8988T (cell line): Measurements from ENCODE around the gene TMOD2.
"Not testable (repeated sequence)": the region's sequence is repeated elsewhere in the genome, so short reads cannot be mapped to it uniquely, and the experiment has no call there.

Experiments used
- DNase-seq: peaks from one replicate; pipeline ENCODE4 v3.0.0; 2011

Gene TMOD2

DNA sequence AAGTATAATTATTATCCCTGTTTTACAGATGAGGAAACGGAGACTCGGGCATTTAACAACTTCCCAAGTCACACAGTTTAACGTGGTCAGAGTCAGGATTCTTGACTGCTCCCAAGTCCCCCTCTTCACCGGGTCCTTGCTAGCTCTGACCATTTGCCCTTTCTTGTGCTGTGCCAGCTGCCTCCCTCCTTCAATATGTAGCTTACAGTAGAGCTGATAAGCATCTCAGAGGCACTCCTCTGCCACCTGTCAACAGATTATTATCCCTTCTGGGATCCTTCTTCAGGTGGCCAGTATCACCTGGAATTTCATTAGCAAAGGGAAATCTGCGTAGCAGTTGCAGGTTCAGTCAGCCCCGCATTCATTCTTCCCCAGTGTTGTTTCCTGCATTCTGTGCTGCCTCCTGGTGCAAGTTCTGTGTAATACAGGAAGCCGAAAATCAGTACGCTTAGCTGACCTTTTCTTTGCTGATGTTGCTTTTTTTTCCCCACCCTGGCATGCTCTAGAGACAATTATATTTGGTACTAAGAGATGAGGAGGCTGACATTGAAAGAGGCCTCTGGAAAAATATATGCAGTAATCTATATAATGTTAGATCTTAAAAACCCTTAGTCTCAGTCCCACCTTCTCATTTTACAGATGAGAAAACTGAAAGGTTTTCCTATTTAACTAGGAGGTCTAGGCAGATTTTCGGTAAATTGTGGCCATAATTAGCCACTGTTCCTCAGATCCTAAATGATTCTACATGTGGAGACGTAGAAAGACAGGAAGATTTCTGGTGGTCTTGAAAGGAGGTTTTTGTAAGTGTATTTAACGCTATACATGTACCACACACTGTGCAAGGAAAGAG lies 24.8 kb downstream of the TMOD2 start:
- DNase-seq, result no peak

DNA sequence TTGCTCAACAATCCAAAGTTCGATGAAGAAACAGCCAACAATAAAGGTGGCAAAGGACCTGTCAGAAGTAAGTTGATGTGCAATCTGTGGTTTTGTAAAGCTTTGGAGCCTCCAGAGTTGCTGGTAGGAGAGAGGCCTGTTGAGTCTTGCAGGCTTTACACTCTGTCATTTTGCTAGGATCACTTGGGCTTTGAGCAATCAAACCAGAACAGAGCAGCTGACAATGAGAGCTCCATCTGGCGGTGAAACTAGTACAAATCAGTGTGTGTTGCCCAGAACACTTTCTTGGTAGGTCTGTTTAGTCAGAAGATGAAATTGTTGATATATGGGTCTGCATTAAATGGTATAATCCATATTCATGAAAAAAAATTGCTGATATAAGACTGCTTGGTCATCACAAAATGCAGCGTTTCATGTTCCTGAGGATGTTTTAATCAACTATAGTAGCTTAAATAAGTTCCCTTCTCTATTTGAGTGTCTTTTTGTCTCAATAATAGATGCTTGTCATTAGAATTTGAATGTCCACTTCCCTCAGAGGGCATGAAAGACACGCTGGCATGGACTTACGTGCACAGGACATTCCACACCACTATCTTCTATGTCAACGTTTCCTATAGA lies 25.7 kb downstream of the TMOD2 start:
- DNase-seq, result no peak

DNA sequence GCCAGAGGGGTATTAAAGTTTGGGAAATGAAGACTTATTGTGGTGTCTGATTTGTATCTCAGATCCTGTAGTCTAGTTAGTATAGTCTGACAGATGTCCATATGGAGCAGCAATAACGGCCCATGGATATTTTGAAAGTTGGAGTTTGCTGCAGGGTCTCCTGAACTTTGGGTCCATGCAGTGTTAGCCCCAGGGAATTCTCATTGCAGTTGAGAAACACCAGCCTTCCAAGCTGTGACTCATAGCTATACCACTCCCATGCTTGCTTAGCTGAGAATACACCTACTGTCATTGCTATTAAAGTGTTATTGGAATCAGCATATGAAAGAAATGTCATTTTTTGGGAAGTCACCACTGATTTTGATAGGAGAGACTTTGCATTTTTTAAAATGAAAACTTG lies 29.2 kb downstream of the TMOD2 start:
- no peak for DNase-seq

DNA sequence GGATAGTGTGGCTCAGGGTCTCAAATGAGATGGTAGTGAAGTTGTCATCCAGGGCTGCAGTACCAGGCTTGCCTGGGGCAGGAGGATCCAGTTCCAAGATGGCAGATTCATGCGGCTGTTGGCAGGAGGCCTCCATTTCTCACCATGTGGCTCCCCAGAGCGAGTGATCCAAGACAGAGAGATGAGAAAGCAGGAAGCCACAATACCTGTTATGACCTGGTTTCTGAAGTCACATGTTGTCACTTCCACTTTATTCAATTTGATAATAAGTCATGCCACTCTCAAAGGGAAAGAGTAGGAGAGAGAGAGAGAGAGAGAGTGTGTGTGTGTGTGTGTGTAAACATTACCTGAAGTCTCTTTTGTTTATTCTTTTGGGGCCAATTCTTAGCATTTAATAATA lies 30.1 kb downstream of the TMOD2 start:
- DNase-seq, result no peak

DNA sequence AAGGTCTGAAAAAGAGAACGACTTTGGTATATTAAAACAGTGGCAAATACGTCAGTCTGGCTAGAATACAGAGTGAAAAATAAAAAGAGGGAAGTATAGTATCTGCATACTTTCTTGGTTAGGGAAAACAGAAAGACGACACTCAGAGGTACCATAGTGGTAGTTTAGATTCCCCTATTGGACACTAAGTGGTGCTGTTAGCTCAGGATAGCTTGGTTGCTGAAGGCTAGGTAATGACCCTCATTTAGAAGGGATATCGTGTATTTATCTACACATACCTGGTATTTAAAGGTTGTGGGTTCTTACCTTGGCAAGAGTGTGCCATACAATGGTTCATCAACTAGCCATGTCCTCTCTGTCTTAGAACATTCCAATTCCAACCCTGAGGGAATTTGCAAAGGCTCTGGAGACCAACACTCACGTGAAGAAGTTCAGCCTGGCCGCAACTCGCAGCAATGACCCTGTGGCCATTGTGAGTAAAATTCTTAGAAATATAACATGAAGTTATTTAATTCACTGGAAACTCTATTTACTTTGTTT lies 31.0 kb downstream of the TMOD2 start:
- DNase-seq, result no peak

DNA sequence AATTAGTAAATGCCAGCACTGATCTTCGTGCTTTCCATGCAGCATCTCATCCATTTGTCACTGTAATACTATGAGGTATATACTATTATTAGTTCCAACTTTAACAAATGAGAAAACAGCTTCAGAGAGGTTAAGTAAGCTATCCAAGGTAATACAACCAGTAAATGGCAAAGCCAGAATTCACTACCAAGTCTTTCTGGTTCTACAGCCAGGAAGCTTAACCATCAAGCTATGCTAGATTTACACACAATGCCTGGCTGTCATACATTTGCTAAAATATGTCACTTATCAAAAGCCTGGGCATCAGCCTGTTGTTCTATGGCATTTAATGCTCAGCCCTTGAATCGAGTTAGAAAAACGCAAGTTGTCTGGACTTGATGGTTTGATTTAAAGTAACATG lies 32.6 kb downstream of the TMOD2 start:
- DNase-seq, result no peak

DNA sequence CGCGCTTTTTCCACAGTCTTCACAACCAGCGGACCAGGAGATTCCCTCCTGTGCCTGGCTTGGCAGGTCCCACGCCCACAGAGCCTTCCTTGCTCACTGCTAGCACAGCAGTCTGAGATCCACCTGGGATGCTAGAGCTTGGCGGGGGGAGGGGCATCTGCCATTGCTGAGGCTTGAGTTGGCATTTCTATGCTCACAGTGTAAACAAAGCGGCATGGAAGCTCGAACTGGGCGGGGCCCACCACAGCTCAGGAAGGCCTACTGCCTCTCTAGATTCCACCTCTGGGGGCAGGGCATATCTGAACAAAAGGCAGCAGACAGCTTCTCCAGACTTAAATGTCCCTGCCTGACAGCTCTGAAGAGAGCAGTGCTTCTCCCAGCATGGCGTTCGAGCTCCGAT lies 35.7 kb downstream of the TMOD2 start:
- not testable (repeated sequence) for DNase-seq

DNA sequence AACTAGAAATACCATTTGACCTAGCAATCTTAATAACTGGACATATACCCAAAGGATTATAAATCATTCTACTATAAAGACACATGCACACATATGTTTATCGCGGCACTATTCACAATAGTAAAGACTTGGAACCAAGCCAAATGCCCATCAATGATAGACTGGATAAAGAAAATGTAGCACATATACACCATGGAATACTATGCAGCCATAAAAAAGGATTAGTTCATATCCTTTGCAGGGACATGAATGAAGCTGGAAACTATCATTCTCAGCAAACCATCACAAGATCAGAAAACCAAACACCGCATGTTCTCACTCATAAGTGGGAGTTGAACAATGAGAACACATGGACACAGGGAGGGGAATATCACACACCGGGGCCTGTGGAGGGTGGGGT lies 41.1 kb downstream of the TMOD2 start:
- DNase-seq, result not testable (repeated sequence)

DNA sequence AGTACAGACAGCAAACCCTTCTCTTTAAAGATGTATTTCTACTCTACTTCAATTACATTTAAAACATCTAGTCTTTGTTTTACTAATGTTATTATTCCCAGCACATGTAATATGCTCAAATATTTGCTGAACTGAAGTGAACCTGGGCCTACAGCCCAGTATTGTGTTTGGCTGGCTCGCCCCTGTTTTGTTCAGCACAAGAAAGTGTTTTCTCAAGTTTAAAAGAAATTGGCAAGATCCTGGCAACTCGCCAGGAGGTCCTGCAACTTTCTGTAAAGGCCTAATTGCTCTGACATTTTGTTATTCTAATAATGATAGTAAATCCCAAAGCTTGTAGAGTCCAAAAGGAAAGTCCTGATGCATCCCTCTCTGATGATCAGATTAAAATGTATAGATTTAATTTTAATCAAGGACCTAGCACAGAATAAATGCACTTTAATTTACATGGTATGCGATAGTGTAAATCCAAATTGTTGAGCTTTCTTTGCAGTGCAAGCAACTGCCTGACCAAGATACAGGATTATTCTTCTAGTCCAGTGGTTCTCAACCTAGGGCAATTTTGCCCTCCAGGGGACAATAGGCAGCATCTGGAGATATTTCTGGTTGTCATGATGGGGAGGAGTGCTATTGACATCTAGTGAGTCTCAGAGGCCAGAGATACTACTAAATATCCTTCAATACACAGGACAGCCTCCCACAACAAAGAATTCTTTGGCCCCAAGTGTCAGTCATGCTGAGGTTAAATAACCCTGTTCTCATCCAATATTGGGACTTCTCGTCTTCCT lies 42.3 kb downstream of the TMOD2 start:
- no peak for DNase-seq

DNA sequence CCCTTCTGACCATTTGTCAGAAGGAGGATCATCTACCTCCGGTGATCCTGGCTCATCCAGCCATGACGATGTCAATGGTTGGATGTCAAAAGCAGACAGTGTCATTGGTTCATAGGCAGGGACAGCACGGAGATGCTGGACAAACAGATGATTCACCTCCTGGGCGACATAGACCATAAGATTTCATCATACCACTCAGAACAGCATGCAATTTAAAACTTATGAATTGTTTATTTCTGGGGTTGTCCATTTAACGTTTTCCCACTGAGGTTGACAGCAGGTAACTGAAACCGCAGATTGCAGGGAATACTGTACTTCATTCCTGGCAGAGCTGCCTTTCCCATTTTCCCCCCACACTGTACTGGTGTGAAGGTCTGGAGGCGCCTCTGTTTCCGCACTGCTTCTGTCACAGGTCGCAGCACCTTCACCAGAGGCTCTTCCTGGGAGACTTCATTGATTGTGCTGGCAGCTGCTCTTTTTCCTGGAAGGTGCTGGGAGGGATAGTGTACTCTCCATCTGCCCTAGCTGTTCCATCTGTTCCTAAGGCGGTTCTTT lies 45.5 kb downstream of the TMOD2 start:
- no peak for DNase-seq

DNA sequence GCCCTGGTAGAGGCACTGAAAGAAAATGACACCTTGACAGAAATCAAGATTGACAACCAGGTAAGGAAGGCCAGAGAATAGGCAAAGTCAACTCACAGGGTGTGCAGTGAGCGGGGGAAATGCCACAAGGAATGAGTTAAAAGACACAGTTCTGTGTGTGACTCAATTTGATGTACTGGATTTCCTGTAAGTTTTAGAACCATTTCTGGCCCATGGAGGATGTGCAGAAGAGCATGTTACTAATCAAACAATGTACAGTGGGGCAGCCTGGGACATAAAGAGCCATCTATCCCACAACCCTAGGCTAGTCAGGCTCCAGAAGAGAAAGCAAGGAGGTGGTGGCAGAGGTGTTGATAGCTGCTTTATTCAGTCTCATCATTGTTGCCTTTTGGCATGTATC lies 46.9 kb downstream of the TMOD2 start:
- DNase-seq, result no peak

DNA sequence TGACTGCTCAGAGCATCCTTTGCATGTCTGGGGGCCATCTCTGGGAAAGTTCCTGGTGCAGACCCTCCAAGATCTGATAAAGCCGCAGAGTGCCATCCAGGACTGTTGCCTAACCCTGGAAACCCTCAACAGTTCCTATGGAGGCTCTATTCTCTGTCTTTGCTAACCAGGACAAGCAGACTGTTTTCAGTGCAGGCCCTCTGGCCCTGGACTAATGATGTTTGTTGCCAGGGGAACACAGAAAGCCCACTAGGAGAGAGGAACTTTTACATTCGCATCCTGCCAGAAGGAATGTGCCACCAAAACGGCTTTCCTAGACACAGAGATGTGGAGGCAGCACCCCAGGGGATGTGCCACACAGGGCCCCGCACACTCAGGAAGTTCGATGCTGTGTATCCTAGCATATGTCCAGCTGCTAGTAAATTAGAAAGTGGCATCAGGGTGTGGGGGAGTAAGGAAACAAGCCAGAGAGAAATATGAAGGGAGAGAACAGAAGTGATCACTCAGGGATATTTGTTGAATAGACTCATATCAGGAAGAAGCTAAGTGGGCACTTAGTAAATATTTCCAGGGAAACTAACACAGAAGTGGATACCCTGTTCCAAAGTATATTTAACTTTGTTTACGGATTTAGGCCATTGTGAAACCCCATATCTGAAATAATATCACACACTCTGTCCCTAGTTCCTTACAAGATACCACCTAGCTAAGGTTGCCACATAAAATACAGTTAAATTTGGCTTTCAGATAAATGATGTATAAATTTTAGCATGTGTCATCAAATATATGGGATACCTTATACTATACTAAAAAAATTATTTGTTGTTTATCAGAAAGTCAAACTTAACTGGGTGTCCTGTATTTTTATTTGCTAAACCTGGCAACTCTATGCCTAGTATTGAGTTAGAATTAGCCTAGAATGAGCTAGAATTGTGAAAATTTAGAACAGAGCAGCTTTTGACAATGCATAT lies 48.2 kb downstream of the TMOD2 start:
- no peak for DNase-seq

DNA sequence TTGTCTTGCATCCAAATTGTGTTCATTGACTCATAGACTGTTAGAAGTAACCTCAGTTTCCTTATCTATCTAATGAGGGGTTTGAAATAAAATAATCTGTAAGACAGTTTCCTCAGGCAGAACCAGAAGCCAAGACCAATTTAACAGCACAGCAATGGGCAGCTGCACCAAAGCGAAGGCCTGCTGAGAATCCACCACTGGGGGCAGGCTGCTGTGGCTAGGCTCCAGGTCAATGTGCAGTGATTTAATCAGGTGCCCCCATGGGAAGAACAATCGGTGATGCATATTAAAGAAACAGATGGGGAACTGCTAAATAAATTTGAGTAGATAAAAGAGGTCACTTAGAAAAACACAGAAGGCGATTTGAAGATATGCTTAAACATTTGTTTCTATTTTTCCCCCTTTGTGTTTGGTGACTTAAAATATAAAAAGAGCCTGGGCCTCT lies 50.0 kb downstream of the TMOD2 start:
- DNase-seq, result no peak

DNA sequence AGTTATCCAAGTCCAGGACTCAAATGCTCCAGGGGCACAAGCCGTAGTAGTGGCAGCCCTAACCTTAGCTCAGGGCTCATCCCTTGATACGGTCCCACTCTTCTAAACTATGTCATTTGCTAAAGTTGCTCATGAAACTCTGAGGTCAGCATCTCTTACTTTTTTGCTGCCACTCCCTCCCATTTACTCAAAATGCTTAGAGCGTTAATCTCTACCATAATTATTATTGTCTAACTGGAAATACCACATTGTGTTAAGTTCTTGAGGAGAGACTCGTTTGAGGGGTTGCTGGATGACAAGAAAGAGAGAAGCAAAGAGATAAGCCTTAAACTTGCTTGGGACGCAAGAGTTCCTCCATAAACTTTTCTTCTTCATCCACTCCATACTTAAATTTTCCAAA lies 51.2 kb downstream of the TMOD2 start:
- no peak for DNase-seq

DNA sequence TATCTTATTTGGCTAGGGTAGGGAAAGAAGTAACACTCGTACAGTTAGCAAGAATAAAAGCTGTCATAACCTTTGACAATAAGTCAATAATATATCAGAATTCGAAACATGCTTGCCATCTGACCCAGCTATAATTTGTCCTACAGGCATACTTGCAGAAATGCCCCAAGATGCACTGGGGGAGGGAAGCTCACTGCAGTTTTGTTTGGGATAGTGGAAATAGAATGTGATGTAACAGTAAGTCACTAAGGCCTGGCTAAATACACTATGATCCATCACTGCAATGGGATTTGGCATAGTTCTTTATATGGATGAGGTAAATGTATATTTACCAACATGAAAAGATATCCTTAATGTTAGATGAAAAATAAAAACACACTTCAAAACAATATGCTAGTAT lies 52.6 kb downstream of the TMOD2 start:
- no peak for DNase-seq

DNA sequence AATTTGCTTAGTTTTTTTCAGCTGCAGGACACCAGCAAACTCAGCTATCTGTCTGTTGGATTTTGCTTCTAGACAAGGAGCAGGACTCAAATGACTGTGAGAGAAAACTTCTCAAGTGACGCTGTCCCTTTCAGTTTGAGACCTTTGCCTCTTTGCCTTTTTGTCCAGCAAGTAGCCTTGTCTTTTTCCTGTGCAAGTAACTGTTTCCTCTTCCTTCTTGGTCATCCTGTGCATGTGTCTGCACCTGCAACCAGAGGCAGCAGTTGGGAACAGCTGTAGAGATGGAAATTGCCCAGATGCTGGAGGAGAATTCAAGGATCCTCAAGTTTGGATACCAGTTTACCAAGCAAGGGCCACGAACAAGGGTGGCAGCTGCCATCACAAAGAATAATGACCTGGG lies 54.7 kb downstream of the TMOD2 start:
- DNase-seq, result no peak

DNA sequence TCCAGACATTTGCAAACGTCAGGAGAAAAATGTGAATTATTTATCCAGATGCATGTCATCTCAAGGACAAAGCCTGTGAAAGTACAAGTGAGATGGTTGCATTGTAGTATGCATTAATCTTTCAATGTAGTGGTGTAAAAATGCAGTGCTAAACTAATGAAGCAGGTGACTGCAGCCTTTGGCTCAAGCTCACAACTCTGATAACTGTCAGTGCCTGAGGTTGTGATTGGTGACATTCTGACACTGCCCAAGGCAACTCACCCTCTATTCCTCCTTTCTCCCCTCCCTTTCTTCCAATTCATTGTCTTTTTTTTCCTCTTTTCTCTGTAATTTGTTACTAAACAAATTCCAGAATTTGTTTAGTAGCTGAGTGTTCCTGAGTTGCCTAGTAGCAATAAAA lies 58.1 kb downstream of the TMOD2 start:
- DNase-seq, result no peak

DNA sequence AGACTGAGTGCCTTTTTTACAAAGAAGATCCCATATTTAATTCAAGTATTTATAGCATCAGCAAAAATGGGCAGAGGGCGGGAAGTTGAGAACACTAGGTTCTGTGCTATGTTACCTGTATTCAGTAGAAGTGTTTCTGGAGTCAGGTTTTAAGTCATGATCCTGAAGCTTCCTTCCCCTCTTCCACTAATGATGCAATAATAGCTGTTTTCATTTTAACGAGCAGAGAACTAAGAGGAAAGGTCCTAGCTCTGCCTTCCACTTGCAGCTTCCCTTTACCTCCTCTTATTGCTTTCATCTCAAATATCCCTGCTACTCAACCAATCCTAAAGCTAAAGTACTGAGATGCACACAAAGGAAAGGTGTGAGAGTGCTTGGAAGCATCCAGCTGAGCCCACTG lies 61.2 kb downstream of the TMOD2 start:
- no peak for DNase-seq

DNA sequence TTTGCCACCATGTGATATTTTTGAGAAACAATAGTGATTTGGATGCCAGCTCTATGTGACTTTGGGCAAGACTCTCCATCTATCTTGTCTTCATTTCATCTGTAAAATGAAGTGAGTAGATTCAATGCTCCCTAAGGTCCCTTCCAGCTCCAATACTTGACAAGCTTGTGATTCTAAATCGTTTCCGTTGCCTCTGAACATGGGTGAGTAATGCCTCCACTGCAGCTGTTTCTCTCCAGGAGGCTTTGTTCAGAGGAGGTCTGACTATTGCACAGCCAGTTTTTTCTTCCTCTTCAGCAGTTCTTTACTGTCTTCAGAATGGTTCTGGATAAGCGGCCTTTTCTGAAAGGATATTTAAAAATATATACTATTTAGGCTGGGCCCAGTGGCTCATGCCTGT lies 63.2 kb downstream of the TMOD2 start:
- no peak for DNase-seq

DNA sequence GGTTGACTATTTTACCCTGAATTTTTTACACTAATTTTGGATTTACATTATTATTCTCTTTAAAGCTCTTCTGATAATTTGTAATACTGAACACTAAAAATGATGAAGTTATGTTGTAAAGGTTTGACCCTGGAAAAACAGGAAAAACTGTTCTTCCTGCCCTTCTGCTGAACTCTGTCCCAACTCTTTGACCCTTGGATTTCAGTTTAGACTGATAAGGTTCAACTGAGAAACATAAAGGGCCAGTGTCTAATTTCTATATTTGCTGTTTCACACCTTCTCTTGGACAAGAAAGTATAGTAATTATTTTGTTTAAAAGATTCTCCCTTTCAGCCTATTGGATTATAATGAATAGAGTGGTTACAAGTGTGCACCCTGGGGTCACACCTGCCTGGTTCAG lies 65.2 kb downstream of the TMOD2 start:
- DNase-seq, result no peak

DNA sequence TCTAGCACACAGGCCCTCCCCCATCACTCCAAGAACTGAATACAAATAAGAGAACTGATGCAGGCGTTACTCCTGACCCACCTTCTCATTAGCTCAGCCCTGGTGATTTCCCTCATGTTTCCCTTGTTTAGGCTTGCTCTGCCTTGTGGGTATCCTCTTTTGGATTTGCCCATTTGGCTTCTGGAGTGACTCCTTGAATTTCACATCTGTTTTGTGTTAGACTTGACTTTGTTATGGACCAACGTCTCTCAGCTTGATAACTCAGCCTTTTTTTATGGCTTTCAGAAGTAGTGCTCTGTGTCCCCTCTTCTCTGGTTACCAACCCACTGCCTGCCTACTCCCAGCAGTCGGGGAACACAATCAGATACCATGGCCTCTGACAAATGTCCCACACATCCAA lies 66.8 kb downstream of the TMOD2 start:
- no peak for DNase-seq

DNA sequence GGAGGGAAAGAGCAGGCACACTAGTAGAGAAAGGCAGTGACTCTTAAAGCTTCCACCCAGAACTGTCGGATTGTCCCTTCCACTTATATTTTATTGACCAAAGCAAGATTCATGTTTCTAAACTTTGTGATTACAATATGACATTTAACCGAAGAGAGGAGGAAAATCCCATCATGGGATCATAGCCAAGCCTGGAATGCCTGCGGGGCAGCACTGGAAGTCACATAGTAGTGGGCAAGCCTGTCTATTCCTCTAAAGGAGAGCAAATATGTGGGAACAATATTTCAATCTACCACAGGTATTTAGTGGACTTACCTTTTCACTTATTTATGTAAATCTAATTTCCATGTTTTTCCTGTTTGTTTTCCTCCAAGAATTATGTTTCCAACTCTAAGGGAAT lies 74.3 kb downstream of the TMOD2 start:
- no peak for DNase-seq
